SK-N-SH (cell line): ENCODE data around the gene COLEC12. TPM values are rescaled to one million over a fixed set of nuclear protein-coding genes. Genes with fewer than 3 reads are reported as not detected.

Experiments used
- CTCF ChIA-PET: fragments of 300-600, 350-600 bp; formaldehyde crosslinking; extraction: SDS; loops from one replicate; lab custom pipeline; 2021; lab: Yijun Ruan, JAX
- POLR2A ChIA-PET: fragments of 350-600 bp; sonication (Branson Sonifier 250); formaldehyde crosslinking; extraction: SDS; loops from one replicate; lab custom pipeline; 2020; ENCODE audit warnings: antibody characterized with exemption, inconsistent platforms; lab: Yijun Ruan, JAX
- DNase-seq: peaks from one replicate; pipeline ENCODE4 v3.0.0; 2012
- H2AFZ ChIP-seq: fragments of 200-600 bp; sonication (generic); 2 replicates; pipeline ENCODE4 v1.8.1; 2016; ENCODE audit warnings: antibody characterized with exemption, mild to moderate bottlenecking, low read depth
- H3F3A ChIP-seq: fragments of 200-600 bp; sonication (generic); replicated peaks from 2 replicates; pipeline ENCODE3; 2016; ENCODE audit warnings: antibody characterized with exemption, mild to moderate bottlenecking; ENCODE audit not compliant: insufficient read depth
- H3K27ac ChIP-seq, 2 experiments: fragments of 200-500 bp in 1 of 2; fragments of 200-600 bp in 1 of 2; sonication (Bioruptor generic) in 1 of 2; sonication (generic), shearing (Covaris generic) in 1 of 2; 2 replicates each; pipeline versions ENCODE4 v1.5.1 to v1.6.1; 2014 to 2016; ENCODE audit warnings: low read depth in 2 of 2, inconsistent platforms in 1 of 2, low read length in 1 of 2, mild to moderate bottlenecking in 1 of 2, mixed read lengths in 1 of 2
- H3K27me3 ChIP-seq: fragments of 200-600 bp; sonication (generic), shearing (Covaris generic); 2 replicates; pipeline ENCODE4 v1.6.1; 2016; ENCODE audit warnings: mixed run types; ENCODE audit not compliant: insufficient read depth
- H3K36me3 ChIP-seq, 2 experiments: fragments of 200-500 bp in 1 of 2; fragments of 200-600 bp in 1 of 2; sonication (Bioruptor generic) in 1 of 2; sonication (generic) in 1 of 2; replicated peaks in 1 of 2; 2 replicates each; pipeline versions ENCODE3 to v1.5.1; 2014 to 2016; ENCODE audit warnings: low read length in 1 of 2, mild to moderate bottlenecking in 1 of 2; ENCODE audit not compliant: insufficient read depth in 2 of 2, control insufficient read depth in 1 of 2
- H3K4me1 ChIP-seq, 2 experiments: fragments of 200-500 bp in 1 of 2; fragments of 200-600 bp in 1 of 2; sonication (Bioruptor generic) in 1 of 2; sonication (generic), shearing (Covaris generic) in 1 of 2; 2 replicates each; pipeline versions ENCODE4 v1.5.1 to v1.6.1; 2014 to 2016; ENCODE audit warnings: low read depth in 1 of 2, low read length in 1 of 2, mixed run types in 1 of 2; ENCODE audit not compliant: insufficient read depth in 2 of 2, control insufficient read depth in 1 of 2
- H3K4me2 ChIP-seq: fragments of 200-600 bp; sonication (generic), shearing (Covaris generic); 2 replicates; pipeline ENCODE4 v1.6.1; 2017; ENCODE audit warnings: mixed run types
- H3K4me3 ChIP-seq, 2 experiments: fragments of 200-500 bp in 1 of 2; fragments of 200-600 bp in 1 of 2; sonication (Bioruptor generic) in 1 of 2; sonication (generic), shearing (Covaris generic) in 1 of 2; 2 replicates each; pipeline versions ENCODE4 v1.5.1 to v1.8.1; 2014 to 2016; ENCODE audit warnings: low read depth in 2 of 2, inconsistent platforms in 1 of 2, low read length in 1 of 2, mild to moderate bottlenecking in 1 of 2, mixed read lengths in 1 of 2, moderate library complexity in 1 of 2
- H3K79me2 ChIP-seq: fragments of 200-600 bp; sonication (generic); 2 replicates; pipeline ENCODE4 v1.8.1; 2017; ENCODE audit warnings: mild to moderate bottlenecking; ENCODE audit not compliant: insufficient read depth
- H3K9ac ChIP-seq: fragments of 200-600 bp; sonication (generic); 2 replicates; pipeline ENCODE4 v1.6.1; 2017; ENCODE audit warnings: mixed run types
- H3K9me2 ChIP-seq: fragments of 200-600 bp; sonication (generic); 2 replicates; pipeline ENCODE4 v1.6.1; 2017; ENCODE audit warnings: mixed run types
- H3K9me3 ChIP-seq: fragments of 200-600 bp; sonication (generic); 2 replicates; pipeline ENCODE4 v1.6.1; 2017; ENCODE audit warnings: mixed run types, mild to moderate bottlenecking, moderate library complexity
- H4K20me1 ChIP-seq: fragments of 200-600 bp; sonication (generic); 2 replicates; pipeline ENCODE4 v1.6.1; 2017; ENCODE audit warnings: mild to moderate bottlenecking, mixed run types; ENCODE audit not compliant: insufficient read depth
- CHD2 ChIP-seq: fragments of 150-350 bp; IDR thresholded peaks from 2 replicates; pipeline ENCODE4 v1.6.1; 2018; ENCODE audit warnings: low read length; ENCODE audit not compliant: partially characterized antibody
- EZH2phosphoT487 ChIP-seq: fragments of 200-600 bp; sonication (generic); IDR thresholded peaks from 2 replicates; pipeline ENCODE4 v1.6.1; 2017; ENCODE audit warnings: low read depth, mixed run types, mild to moderate bottlenecking, antibody characterized with exemption, moderate library complexity, borderline replicate concordance
- FOSL2 ChIP-seq: IDR thresholded peaks from 2 replicates; pipeline ENCODE4 v1.4.0; 2012; ENCODE audit warnings: low read depth, mild to moderate bottlenecking, moderate library complexity, borderline replicate concordance
- FOXJ3 ChIP-seq: sonication (generic); formaldehyde crosslinking; IDR thresholded peaks from 2 replicates; pipeline ENCODE4 v1.5.1; 2020; ENCODE audit warnings: mild to moderate bottlenecking, missing genetic modification reagents
- GABPA ChIP-seq: IDR thresholded peaks from 2 replicates; pipeline ENCODE4 v1.4.0; 2012; ENCODE audit warnings: low read depth, mild to moderate bottlenecking
- GATA2 ChIP-seq: sonication (generic); formaldehyde crosslinking; IDR thresholded peaks from 2 replicates; pipeline ENCODE4 v1.5.0; 2020; ENCODE audit warnings: mild to moderate bottlenecking, missing genetic modification reagents
- IRF3 ChIP-seq: fragments of 150-350 bp; IDR thresholded peaks from 2 replicates; pipeline ENCODE4 v1.6.1; 2016; ENCODE audit warnings: mild to moderate bottlenecking, low read depth, low read length
- MXI1 ChIP-seq: IDR thresholded peaks from 2 replicates; pipeline ENCODE4 v1.6.1; 2012; ENCODE audit warnings: mild to moderate bottlenecking, low read depth, low read length, improper control_type of control experiment
- NRF1 ChIP-seq: IDR thresholded peaks from 2 replicates; pipeline ENCODE4 v1.6.1; 2012; ENCODE audit warnings: low read depth, mild to moderate bottlenecking, low read length
- RAD21 ChIP-seq: IDR thresholded peaks from 2 replicates; pipeline ENCODE4 v1.6.1; 2012; ENCODE audit warnings: mild to moderate bottlenecking, low read length
- RCOR1 ChIP-seq: fragments of 150-350 bp; IDR thresholded peaks from 2 replicates; pipeline ENCODE4 v1.6.1; 2017; ENCODE audit warnings: antibody characterized with exemption, low read length
- REST ChIP-seq: IDR thresholded peaks from 2 replicates; pipeline ENCODE4 v1.6.1; 2012; ENCODE audit warnings: mild to moderate bottlenecking, low read depth, low read length, moderate library complexity
- RFX5 ChIP-seq: IDR thresholded peaks from 2 replicates; pipeline ENCODE4 v1.6.1; 2012; ENCODE audit warnings: mild to moderate bottlenecking, improper control_type of control experiment, low read length
- TCF12 ChIP-seq: IDR thresholded peaks from 2 replicates; pipeline ENCODE4 v1.4.0; 2012
- WGBS: methylation state at CpG from one replicate; pipeline ENCODE4 v1.1.6; 2017; ENCODE audit warnings: low lambda C conversion rate; 5-methylcytosine and 5-hydroxymethylcytosine counted together
- polyA plus RNA-seq, 3 experiments: library from polyadenylated mRNA; depleted of rRNA; stranded (reverse); fragments of >200 nt; gene quantifications; 2 replicates each; pipeline ENCODE4 v1.2.3, GENCODE V29; 2012
- TF ChIP-seq, protein P1 (sequence below): fragments of 150-350 bp; IDR thresholded peaks from 2 replicates; pipeline ENCODE4 v1.6.1; 2017; ENCODE audit warnings: antibody characterized with exemption, low read length, low read depth, borderline replicate concordance

COLEC12 gene
- polyA plus RNA-seq, 1 of the 3 experiments (the other 2 are of a cell fraction) = 41.2 TPM

- no peak overlapping the region for H3K9ac ChIP-seq
- H4K20me1 ChIP-seq = no peaks in the 10 kb centered on the region
- no peaks in the 10 kb centered on the region for H3F3A ChIP-seq
- DNase-seq = no peak
- no peaks in the 10 kb centered on the region for H3K79me2 ChIP-seq
- no peak overlapping the region for H3K4me2 ChIP-seq
- CTCF ChIA-PET = no interaction called here
- peaks cover 0 to 11% of the 10 kb centered on the region in 2 experiments; a peak in 1 of 4 replicates for H3K4me1 ChIP-seq
- no peaks in the 10 kb centered on the region for H3K9me2 ChIP-seq
- H3K27me3 ChIP-seq = no peaks in the 10 kb centered on the region
- H3K9me3 ChIP-seq = no peaks in the 10 kb centered on the region
- WGBS = 78% methylated on average over 2 of the region's 2 CpGs
- POLR2A ChIA-PET = no interaction called here
- H3K27ac ChIP-seq = no peak overlapping the region
- H3K36me3 ChIP-seq = no peaks in the 10 kb centered on the region
- H2AFZ ChIP-seq = no peak overlapping the region
- no peak overlapping the region for H3K4me3 ChIP-seq
- no peak for TF ChIP-seq FOXJ3 (CRISPR knock-in tag)
- TF ChIP-seq GATA2 (CRISPR knock-in tag) = no peak
These were observed 163.8 kb downstream of the COLEC12 start for GRCh38 chr18:336713-337112.

DNA sequence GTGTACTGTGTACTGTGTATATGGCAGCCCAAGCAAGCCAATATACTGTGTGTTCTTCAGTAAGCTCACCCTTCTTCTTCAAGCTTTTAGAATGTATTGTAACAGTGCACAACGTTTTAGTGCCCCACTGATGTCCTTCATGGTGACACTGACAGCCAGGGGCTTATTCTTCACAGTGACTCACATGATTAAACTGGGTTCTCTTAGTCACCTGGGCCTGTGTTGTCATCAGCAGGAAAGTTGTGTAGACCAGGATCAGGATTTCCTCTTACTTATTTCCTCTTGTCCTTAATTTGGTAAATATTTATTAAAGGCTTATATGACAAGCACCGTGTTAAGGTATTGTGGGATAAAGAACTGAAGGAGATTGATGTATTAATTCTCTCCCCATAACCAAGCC, 164.8 kb downstream of the COLEC12 start:
- H3K79me2 ChIP-seq = no peaks in the 10 kb centered on the region
- no peak overlapping the region for H3K4me3 ChIP-seq
- CTCF ChIA-PET = no interaction called here
- no peaks in the 10 kb centered on the region for H3F3A ChIP-seq
- no peaks in the 10 kb centered on the region for H3K9me3 ChIP-seq
- H3K4me2 ChIP-seq = no peak overlapping the region
- DNase-seq = no peak
- H3K4me1 ChIP-seq = peaks cover 0 to 13% of the 10 kb centered on the region in 2 experiments; a peak in 1 of 4 replicates
- no peaks in the 10 kb centered on the region for H4K20me1 ChIP-seq
- H3K9me2 ChIP-seq = no peaks in the 10 kb centered on the region
- no peaks in the 10 kb centered on the region for H3K27me3 ChIP-seq
- H2AFZ ChIP-seq = no peak overlapping the region
- POLR2A ChIA-PET = no interaction called here
- TF ChIP-seq CHD2 = no peak
- no peak for TF ChIP-seq GABPA
- no peak for TF ChIP-seq RCOR1
- no peaks in the 10 kb centered on the region for H3K36me3 ChIP-seq
- no peak overlapping the region for H3K27ac ChIP-seq
- no peak overlapping the region for H3K9ac ChIP-seq
- WGBS = 91% methylated on average over 2 of the region's 2 CpGs

DNA sequence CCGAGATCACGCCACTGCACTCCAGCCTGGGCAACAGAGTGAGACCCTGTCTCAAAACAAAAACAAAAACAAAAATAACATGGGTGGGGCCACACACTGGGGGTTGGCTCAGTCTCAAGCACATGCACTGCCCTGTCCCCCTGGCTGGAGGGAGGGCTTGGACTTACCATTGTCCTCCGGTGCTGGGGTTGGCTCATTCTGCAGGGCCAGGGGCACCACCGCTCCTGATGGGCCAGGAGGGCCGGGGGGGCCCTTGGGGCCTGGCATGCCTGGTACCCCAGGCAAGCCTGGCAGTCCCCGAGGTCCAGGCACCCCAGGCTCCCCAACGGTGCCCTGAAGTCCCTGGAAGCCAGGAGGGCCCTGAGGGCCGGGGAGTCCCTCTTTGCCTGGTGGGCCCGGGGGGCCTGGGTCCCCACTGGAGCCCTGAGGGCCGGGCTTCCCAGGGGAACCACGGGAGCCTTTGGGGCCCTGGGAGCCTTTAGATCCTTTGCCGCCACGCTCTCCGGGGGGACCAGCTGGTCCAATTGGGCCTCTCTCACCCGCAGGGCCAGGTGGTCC, 165.8 kb downstream of the COLEC12 start:
- no peaks in the 10 kb centered on the region for H3K79me2 ChIP-seq
- POLR2A ChIA-PET = no interaction called here
- no peak overlapping the region for H3K4me3 ChIP-seq
- no peaks in the 10 kb centered on the region for H4K20me1 ChIP-seq
- WGBS = 92% methylated on average over 6 of the region's 15 CpGs
- no peak overlapping the region for H3K9ac ChIP-seq
- no peaks in the 10 kb centered on the region for H3K9me3 ChIP-seq
- H3F3A ChIP-seq = no peaks in the 10 kb centered on the region
- H3K4me1 ChIP-seq = peaks cover 0 to 11% of the 10 kb centered on the region in 2 experiments; a peak in 1 of 4 replicates
- H2AFZ ChIP-seq = no peak overlapping the region
- no peak overlapping the region for H3K4me2 ChIP-seq
- no peaks in the 10 kb centered on the region for H3K36me3 ChIP-seq
- H3K27ac ChIP-seq = no peak overlapping the region
- no peaks in the 10 kb centered on the region for H3K9me2 ChIP-seq
- no peaks in the 10 kb centered on the region for H3K27me3 ChIP-seq
- no peak for DNase-seq
- CTCF ChIA-PET = no interaction called here
- TF ChIP-seq NRF1 (no peak), FOSL2 (no peak), REST (no peak), RAD21 (no peak), IRF3 (no peak), MXI1 (no peak), GABPA (no peak), RFX5 (no peak), GATA2 (CRISPR knock-in tag) (no peak), RCOR1 (no peak), TCF12 (no peak), EZH2phosphoT487 (no peak)
- TF ChIP-seq, protein P1, sequence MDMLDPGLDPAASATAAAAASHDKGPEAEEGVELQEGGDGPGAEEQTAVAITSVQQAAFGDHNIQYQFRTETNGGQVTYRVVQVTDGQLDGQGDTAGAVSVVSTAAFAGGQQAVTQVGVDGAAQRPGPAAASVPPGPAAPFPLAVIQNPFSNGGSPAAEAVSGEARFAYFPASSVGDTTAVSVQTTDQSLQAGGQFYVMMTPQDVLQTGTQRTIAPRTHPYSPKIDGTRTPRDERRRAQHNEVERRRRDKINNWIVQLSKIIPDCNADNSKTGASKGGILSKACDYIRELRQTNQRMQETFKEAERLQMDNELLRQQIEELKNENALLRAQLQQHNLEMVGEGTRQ = no peak
